ENCODE results near the gene VWA7. TPM values are rescaled to one million over a fixed set of nuclear protein-coding genes. Genes with fewer than 3 reads are reported as not detected.
A peak's percentile ranks its signal among the peaks of the same experiment; 100 is the strongest.

Gene VWA7
- total and polyA plus RNA-seq, 11 donors, result 4.0 to 25.8 (median 15.2) TPM

GRCh38 chr6:31791324-31792089 lies 14.4 kb upstream of the VWA7 start:
- no peak for DNase-seq
- intact Hi-C loops (cut with DNase I), result loop anchor here in 2 of 10 donors (5.0 to 10.0 kb wide), 2 partner anchors 41 to 57 kb away; partner anchors contain the start of gene CLIC1 (in 1 of the 2)
- 67 to 72% (median 70%) methylated on average over 12 of the region's 12 CpGs for WGBS, 4 donors
- no peak for ATAC-seq
- H3K36me3 ChIP-seq, result peaks cover 0 to 53% (median 33%) of the 10 kb centered on the region in 9 donors
- TF ChIP-seq POLR2A (IDR thresholded peaks at IDR 0.05) (no peak), CTCF (IDR thresholded peaks at IDR 0.05) (peak; percentile 24 to 61 (median 40))
- no peaks in the 10 kb centered on the region for H3K9me3 ChIP-seq
- H3K4me1 ChIP-seq, result peaks cover 0 to 33% (median 18%) of the 10 kb centered on the region in 12 donors
- H3K27me3 ChIP-seq, result no peaks in the 10 kb centered on the region
- H3K27ac ChIP-seq, result no peak overlapping the region
- no peak overlapping the region for H3K4me3 ChIP-seq

GRCh38 chr6:31785475-31785874 lies 8.3 kb upstream of the VWA7 start:
- peaks cover 0 to 81% (median 65%) of the 10 kb centered on the region in 9 donors for H3K36me3 ChIP-seq
- ATAC-seq, result no peak
- DNase-seq, result no peak
- H3K9me3 ChIP-seq, result no peaks in the 10 kb centered on the region
- no peaks in the 10 kb centered on the region for H3K27me3 ChIP-seq
- H3K4me1 ChIP-seq, result no peaks in the 10 kb centered on the region
- TF ChIP-seq POLR2A (IDR thresholded peaks at IDR 0.05), result no peak
- no peak for TF ChIP-seq CTCF (IDR thresholded peaks at IDR 0.05)
- H3K27ac ChIP-seq, result no peak overlapping the region
- intact Hi-C loops (cut with DNase I), result no loop called here
- WGBS, 4 donors, result 96 to 98% (median 96%) methylated on average over 10 to 11 of the region's 11 CpGs
- H3K4me3 ChIP-seq, result no peak overlapping the region

GRCh38 chr6:31784098-31784925 lies 7.2 kb upstream of the VWA7 start:
- intact Hi-C loops (cut with DNase I), result no loop called here
- no peak for TF ChIP-seq POLR2A (IDR thresholded peaks at IDR 0.05)
- TF ChIP-seq CTCF (IDR thresholded peaks at IDR 0.05), result no peak
- WGBS, 4 donors, result 93 to 96% (median 96%) methylated on average over 15 of the region's 15 CpGs

More at GRCh38 chr6:31784098-31784925, 7.2 kb upstream of the VWA7 start:
- no peak for ATAC-seq
- peaks cover 0 to 83% (median 69%) of the 10 kb centered on the region in 9 donors for H3K36me3 ChIP-seq
- no peak overlapping the region for H3K27ac ChIP-seq
- H3K4me1 ChIP-seq, result no peaks in the 10 kb centered on the region
- no peaks in the 10 kb centered on the region for H3K9me3 ChIP-seq
- no peak overlapping the region for H3K4me3 ChIP-seq
- no peaks in the 10 kb centered on the region for H3K27me3 ChIP-seq
- DNase-seq, result peak in 1 of 5 donors; percentile 11

Data from heart left ventricle (tissue), 16 donors.